PC-9 (cell line): Measurements from ENCODE around the gene OR4A16.

Source experiments
- EZH2 ChIP-seq: fragments of 200-600 bp; sonication (generic); IDR thresholded peaks from 2 replicates; pipeline ENCODE4 v1.8.0; 2017; ENCODE audit warnings: antibody characterized with exemption, low read depth
- TF ChIP-seq, protein P1 (sequence below): fragments of 200-600 bp; sonication (generic); conservative IDR thresholded peaks from 2 replicates; pipeline ENCODE4 v1.6.1; 2017; ENCODE audit warnings: mixed run types, antibody characterized with exemption, mild to moderate bottlenecking, moderate library complexity

- TF ChIP-seq, protein P1, sequence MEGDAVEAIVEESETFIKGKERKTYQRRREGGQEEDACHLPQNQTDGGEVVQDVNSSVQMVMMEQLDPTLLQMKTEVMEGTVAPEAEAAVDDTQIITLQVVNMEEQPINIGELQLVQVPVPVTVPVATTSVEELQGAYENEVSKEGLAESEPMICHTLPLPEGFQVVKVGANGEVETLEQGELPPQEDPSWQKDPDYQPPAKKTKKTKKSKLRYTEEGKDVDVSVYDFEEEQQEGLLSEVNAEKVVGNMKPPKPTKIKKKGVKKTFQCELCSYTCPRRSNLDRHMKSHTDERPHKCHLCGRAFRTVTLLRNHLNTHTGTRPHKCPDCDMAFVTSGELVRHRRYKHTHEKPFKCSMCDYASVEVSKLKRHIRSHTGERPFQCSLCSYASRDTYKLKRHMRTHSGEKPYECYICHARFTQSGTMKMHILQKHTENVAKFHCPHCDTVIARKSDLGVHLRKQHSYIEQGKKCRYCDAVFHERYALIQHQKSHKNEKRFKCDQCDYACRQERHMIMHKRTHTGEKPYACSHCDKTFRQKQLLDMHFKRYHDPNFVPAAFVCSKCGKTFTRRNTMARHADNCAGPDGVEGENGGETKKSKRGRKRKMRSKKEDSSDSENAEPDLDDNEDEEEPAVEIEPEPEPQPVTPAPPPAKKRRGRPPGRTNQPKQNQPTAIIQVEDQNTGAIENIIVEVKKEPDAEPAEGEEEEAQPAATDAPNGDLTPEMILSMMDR, result no peak
- no peak for TF ChIP-seq EZH2
Observed at GRCh38 chr11:55349032-55349431, 6.0 kb downstream of the OR4A16 start.
